GOT3 (cell line): ENCODE data around the gene FOXC1.

Experiments used
- DNase-seq: peaks from one replicate; lab custom pipeline; 2025; ENCODE audit warnings: mixed read lengths; lab: John Stamatoyannopoulos, UW

Gene FOXC1

DNA sequence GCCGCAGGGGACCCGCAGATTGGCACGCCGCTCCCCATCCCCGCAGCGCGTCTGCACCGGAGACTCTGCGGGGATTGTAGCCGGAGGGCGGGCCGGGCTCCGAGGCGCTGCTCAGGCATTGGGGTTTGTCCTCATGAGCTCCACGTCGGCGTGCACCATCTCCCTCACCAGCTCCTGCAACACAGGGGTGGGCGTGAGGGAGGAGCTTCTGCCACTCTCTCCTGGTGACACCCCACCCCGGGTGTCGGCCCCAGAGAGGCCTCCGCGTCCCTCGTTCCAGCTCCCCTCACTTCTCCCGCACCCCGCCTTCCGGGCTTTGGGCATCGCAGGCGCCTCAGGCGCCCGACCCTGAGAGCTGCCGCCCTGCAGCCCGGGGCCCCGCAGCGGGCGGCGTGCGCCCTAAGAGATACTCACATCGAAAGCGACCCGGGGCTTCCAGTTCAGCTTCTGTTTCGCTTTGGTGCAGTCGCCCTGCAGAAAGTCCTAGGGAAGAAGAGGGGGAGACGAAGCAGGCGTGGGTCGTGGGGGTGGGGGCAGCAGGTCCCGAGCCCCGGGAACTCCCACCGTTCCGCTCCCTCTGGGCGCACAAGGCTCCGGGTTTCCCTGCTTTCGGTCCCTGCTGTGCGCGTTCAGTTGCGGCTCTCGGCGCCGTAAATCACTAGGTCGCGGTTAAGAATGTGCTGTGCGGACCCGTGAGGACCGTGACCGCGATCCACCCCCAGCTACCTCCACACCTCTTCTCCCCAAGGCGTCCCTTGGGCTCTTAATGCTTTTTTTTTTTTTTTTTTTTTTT, 14.5 kb downstream of the FOXC1 start:
- DNase-seq = no peak

DNA sequence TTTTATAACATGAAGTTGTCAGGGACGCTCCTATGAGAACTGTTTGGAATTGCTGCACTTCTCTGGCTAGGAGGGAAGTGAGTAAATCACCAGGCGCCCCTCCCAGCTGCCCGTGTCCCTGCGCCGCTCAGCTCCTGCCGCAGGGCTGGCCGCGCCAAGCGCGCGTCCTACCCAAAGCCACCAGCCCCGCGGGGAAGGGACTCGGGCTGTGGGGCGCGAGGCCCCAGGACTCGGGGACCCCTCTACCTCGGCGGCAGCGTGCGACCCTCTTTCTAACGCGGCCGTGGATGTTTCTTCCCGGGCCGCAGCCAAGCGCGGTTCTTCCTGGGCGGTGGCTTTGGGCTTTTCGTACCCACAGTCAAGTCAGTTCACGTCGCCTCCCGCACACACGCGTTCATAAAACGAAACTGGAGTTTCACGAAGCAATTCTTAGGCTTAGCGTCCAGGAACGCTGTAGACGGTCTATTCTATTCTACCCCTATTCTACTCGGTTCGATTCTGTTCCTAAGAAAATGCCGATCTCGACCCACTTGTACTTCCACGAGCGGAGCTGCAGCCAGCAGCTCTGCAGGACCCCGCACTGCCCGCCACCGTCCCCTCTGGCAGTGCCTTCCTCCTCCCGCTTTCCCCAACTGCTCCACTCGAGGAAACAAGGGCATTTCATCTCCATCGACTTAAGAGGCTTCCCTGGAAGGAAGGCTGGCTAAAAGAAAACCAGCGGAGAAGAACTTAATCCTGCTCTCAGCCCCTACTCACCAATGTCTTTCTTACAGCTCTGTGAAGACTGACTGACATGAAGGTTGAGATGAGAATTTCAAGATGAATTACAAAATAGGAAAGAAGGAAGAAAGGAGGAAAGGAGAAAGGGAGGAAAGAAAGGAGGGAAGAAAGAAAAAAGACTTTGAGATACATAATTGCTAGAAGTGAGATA, 15.4 kb downstream of the FOXC1 start:
- no peak for DNase-seq

DNA sequence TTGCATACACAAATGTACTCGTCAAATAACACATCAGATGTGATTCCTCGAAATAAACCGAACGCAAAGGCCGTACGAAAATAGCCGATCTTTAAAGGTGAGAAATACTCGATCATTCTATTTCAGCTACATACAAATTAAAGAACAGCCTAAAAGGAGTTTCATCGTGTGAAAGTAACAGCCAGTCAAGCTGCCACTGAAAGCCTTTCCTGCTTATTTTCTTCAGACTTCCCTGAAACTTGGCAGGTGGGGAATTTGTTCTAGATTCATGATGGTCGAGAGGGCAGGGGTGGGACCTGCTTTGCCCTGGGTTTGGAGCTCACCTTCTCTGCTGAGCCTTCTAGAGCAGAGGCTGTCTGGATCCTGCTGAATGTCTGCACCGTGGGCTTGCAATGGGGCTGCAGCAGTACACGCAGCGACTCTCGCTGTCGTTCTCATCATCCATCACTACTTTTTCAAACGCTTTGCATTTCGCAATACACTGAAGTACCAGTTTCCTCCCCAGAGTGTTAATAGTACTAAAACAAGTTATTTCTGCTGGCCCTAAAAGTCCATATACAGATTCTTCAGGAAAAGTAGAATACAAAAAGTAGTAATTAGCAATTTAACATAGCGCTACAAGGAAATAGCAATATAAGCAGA, 16.2 kb downstream of the FOXC1 start:
- DNase-seq = no peak

DNA sequence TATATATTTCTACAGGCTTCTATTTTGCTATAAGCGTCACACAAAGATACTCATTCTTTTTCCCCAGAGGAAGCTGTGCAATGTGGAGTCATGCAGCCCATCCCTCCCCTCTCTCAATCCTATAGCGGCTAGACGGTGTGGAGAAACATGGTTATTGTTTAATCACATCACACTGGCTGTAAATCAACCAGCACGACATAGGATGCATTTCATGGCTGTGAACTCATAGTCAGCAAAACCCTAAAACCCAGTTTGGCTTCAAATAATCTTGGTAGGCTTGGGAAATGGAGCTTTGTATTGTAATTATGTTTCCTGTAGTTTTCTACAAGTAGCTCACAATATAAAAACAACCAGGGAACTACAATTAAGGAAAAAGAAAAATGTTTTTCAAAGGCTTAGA, 16.8 kb downstream of the FOXC1 start:
- DNase-seq = no peak

DNA sequence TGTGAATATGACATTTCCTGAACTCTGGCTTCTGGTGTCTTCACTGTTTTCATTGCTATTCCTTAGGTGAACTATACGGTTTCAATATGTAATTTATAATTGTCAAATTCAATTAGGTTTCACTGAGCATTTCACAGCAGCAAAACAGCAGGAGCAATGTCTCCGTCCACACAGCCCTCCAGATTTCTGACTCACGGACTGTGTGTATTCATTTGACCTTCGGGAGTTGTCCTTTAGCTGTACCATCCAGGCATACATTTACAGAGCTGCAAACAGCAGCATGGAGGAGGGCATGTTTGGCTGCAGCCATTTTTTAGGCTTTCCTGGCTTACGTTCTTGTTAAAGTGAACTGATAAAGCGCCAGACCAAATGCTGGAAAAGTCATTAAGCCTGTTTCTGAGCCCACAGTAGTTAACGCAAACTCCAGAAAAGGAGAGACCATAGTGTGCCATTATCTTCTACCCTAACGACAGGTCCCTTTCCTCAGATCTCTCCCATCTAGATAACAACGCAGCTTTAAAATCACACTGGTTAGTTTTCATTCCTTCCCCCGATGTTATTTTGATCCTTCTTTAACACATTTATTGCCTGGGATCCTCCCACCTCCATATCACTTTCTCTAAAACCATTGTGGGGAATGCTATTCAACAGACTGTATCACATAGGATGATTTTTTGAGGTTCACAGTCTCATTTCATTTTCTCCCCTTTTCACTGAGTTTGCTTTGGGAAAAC, 18.3 kb downstream of the FOXC1 start:
- no peak for DNase-seq

DNA sequence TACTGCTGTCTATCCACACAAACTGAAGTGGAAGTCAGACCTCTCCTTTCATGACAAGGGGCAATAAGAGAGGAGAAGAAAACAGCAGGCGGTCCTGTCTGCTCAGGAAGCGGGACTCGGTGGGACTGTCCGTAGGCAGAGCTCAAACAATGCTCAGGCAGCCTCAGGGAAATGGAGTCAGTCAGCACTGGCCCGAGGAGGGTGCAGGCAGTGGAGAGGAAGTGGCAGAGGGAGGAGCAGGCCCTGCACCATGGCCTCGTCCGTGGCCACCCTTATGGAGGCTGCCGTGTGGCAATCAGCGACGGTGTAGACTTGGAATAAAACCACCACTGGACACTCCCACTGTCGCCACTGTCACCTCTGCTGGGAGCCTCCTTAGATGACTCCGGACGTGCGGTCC, 19.6 kb downstream of the FOXC1 start:
- no peak for DNase-seq

DNA sequence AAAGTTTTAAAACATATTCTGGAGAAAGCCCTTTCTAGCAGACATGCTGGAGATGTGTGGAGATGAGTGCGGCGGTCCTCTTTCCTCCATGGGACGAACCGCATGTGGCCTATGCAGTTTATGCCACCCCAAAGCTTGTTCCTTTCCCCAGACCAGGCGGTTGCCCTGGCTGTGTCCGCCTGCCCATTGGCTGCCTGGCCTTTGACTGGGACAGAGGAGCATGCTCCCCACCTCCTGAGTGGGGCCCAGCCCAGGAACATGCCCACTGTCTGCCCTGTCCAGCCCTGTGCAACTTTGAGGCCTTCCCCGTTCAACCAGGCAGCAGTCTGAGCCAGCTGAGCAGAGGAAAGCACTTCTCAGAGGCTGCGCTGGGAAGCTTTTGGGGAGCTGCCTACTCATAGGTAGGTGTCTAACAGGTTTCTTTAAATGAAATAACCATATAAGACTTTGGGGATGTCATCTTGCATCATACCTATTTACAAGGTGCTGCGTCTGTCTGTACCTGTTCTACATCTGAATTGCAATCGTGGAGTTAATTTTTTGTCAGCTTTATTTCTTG, 20.6 kb downstream of the FOXC1 start:
- no peak for DNase-seq

DNA sequence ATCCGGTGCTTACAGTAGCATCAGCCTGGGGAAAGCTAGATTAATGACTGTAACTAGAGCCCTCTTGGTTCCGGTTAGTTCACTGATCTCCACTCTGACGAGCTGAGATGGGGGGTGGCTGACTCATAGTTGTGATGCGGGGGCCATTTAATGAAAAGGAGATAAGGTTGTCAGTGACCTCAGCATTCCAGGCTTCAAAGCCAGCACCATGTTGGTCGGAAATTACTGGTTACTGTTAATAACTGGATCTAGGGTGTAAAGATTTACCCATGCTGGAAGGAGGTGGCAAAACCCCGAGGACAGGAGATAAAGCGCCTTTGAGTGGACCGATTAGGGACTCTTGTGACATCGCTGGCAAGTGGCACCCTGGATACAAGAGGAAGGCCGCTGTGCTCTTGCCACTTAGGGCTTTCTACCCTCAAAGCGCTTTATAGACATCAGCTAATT, 21.1 kb downstream of the FOXC1 start:
- no peak for DNase-seq

DNA sequence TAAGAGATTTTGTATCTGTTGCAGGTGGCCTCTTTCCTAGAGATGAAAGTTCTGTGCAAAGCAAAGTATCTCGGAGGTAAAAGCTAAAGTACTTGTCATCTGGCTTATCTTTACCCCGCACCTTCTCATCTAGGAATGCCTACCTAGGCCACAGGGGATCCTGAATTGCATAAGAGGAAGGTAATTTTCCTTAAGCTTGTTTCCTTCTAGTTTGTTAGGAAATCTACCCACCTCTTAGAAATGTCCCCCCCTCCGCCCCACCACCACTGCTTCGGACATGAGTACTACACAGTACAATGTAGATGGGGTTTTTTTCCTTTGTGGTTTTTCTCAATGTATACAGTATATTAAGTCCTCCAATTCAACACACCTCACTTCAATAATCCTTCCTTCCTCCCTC, 21.5 kb downstream of the FOXC1 start:
- no peak for DNase-seq

DNA sequence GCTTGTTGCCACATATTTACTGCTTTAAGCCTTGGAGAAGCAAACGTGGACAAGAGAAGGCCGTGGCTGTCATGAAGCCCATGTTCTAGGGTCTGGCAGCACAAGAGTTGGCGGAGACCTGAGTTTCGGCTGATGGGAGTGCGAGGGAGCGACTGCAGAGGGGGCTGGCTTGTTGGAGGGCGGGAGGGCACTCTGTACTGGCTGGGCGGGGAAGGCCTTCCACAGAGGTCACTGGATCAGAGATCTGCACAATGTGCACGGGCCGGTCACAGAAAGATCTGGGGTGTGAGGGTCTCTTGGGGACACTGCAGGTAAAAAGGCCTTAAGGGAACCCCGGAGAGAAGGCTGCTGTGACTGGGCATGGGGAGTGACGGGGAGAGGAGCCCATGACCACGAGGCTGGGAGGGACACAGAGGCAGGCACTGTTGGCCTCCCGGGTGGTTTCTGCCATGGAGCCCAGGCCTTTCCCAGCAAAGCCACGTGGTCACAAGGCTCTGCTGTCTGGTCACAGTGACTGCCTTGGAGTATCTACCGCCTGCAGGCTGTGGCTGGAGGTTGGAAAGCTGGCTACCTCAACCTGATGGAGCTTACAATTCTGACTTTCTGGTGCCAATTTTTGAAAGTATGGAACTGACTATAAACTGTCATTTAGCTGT, 23.8 kb downstream of the FOXC1 start:
- no peak for DNase-seq

DNA sequence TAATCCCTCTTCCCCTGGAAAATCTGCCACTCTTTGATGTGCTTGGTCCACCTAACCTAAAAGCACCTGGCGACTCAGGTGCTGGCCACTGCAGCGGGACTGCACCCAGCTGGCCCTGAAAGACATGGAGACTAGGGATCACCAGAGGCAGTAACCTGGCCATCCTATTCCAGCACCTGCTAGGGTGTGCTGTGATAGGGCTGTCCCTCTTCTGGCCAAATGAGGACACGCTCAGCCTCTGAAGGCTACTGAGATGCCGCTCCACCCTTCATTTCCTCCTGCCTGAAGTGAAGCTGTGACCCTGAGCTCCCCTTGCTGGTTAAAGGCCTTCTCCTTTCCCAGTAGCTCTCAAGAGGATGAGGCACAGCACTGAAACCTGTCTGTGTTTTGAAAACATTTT, 24.4 kb downstream of the FOXC1 start:
- no peak for DNase-seq

DNA sequence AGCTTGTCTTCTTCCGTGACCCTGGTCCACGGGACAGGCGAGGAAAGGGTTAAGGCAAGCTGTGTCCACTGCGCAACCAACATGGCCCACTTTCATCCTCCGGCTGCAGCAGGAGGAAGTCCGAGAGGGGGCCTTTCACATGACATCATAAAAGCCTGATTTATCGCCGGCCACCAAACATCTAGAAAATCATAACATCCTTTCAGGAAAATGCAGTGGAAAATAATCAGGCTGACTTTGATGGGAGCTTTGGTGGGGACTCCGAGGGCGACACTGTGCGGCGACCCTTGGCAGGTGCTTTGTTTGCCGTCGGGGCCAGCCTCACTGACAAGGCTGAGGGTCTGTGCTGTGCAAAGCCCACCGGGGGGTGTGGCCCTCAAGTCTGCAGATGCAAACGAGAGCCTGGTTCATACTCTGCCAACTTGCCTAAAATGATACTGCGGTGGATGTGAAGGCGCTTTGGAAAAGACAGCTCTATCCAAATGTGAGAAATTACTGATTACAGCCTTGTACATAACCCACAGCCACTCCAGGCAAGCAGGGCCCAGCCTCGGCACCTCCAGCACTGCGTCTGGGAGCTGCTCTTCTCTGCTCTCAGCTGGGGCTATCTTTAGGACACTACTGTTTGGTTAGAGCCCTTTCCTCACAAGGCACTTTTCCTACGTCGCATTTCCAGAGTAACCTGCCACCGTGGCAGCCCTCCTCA, 25.7 kb downstream of the FOXC1 start:
- DNase-seq = no peak

DNA sequence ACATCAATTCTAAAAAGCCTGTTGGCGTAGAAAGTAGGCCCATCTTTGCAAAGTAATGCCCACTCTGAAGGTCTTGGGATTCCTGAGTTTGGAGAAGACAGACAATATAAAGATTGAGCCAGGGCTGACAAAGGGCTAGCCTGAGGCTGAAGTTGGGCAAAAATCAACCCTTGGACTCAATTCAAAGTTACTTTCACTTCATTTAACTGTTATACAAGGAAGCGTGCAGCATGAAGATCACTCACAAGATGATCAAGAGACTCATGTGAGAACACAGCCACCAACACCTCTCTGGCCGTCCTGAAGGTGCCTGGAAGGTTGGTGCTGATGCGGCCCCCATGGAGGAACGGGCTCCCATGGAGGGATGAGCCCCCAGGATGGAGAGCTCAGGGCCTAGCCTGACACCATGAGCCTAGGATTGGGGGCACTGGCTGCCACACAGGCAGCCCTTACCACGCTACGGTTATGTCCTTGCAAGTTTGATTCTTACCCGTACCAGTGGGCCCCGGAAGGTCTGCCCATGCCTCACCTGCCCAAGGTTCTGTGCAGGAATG, 26.6 kb downstream of the FOXC1 start:
- no peak for DNase-seq

DNA sequence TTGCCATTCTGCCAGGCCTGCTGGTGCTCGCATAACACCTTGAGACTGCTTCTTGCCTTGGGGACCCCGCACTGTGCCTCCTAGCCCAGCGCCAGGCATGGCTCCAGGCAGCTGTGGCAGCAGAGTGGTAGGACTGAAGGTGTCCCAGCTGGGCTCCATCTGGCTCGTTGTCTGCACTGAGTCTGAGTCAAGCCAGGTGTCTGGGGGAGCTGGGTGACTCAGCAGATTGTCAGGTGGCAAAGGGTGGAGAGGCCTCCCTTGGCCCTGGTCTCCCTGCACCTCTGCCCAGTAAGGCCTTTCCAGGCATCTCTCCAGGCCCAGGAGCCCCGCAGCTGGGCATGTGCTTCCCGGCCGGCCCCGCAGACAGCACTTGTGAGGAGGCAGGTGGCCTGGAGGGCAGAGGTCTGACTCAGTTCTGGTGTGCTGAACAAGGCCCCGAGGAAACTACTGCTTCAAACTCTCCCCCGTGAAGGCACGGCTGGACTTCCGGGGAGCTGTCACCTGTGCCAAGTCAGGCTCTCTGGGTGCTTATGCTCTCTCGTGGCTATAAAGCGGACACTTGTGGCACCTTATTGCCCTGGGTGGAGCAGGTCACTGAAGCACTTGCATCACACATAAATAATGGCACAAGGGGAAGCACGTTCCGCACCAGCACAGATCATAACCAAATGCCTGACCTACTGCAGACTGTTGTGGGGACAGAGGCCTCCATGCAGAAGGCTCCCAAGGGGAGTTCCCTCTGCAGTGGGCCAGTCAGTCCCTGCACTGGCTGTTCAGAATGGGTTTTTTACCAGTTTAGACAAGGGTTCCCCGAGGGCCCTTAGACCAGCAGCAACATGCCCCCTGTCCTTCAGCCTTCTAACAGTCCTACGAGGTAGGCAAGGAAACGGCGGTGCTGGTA, 27.5 kb downstream of the FOXC1 start:
- no peak for DNase-seq

DNA sequence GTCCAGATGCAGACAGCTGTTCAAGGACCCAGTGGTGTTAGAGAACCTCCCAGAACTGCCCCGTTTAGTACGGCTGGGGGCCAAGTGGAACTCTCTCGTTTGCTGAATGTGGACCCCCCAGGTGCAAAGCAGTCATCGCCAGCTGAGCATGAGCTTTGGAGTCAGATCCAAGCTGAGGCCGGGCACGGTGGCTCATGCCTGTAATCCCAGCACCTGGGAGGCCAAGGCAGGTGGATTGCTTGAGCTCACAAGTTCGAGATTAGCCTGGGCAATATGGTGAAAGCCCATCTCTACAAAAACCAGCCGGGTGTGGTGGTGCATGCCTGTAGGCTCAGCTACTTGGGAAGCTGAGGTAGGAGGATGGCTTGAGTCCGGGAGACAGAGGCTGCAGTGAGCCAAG, 29.7 kb downstream of the FOXC1 start:
- no peak for DNase-seq

DNA sequence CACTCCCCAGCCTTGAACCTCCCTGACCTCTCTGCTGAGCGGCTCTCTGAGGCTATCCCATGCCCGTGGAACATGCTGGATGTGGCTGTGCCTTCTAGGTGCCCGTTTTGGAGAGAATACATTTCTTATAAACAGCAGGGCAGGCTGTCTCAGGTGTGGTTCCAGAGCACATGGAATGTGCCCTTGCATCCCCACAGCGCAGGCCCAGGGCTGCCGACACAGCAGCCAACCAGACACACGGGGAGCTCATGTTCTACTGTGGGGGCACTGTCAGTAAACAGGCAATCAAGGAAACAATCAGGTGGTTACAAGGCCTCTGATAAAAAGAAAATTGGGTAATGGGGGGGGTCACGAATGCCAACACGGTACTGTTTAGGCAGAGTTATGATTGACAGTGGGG, 30.8 kb downstream of the FOXC1 start:
- no peak for DNase-seq

DNA sequence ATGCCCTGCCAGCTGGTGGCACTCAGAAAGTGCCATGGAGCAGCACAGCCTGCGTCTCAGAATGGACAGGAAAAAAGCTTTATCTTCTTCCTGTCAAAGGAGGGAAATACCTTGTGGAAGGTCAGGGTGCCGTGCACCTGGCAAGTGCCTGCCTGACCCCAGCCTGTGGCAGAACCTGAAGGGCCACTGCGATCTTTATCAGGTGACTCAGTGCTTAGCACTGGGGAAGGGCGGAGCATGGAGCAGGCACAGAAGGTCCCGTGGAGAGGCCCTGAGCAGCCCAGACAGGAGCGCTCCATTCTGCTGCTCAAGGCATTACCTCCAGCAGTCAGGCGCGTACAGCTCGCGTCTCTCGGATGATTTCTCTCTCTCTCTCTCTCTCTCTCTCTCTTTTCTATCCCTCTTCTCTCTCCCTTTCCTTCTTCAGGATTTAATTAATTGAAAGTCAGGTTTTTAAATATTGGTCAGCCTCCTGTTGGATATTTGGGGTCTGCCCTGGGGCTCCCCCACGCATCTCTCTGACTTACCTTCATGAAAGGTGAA, 31.7 kb downstream of the FOXC1 start:
- DNase-seq = no peak

DNA sequence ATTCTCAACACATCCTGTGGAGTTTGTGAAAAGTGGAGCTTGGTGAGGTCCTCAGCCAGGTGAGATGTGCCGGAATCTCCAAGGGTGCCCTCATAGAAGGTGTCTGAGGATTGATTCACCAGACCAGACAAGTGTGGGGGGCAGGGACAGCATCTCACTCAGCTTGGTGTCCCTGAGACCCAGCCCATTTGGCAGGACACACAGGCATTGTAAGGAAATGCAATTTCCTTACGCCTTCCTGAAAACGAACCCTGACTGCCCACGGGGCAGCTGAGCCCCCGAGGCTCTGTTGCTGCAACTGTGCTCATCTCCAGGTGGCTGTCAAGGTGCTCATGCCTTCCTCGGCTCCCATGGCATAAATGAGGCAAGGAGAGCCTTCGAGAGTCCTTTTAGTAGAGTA, 33.4 kb downstream of the FOXC1 start:
- DNase-seq = no peak
